SH-SY5Y (cell line): ENCODE data around the gene ALDH1B1.

Experiments used
- GATA2 ChIP-seq: IDR thresholded peaks from 2 replicates; pipeline ENCODE4 v1.6.1; 2011; ENCODE audit warnings: mild to moderate bottlenecking, low read depth, low read length
- GATA3 ChIP-seq: IDR thresholded peaks from 2 replicates; pipeline ENCODE4 v1.6.1; 2011; ENCODE audit warnings: low read depth, mild to moderate bottlenecking, low read length, moderate library complexity

DNA sequence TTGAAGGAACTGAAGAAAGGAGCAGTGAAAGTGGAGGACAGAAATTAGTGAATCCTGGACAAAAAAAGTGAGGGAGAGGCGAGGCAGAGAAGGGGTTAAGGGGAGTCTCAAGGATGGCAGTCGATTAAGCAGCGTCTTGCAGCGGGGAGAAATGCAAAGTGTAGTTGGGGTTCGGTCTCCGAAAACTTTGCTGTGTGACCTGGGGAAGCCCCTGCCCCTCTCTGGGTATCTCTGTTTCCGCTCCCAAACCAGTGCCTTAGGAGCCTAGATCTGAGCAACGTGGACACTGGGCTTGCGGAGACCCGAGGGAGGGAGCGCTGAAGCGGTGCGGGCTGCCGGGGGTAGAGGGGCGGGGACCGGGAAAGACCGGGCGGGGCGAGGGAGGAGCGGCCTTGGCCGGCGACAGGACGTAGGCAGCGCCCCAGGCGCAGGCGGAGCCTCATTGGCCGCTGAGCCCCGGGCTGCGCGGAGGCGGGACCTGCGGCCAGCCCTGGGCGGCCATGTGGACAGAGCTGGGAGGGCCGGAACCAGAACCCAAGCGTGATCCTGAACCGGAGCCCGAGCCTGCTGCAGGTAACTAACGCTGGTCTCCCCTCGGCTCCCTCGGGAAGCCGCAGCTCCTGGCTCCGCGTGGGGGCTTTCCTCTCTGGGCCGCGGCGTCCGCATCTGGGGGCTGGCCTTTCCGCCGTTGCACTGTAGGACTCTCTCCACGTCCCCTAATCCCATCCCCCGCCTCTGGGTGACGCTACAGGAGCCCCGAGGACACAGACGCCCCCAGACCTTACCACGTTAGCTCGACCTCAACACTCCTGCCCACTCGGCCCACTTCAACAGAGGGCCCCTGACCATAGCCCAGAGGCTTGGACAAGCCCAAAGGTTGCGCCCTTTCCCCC, at the start of gene ALDH1B1:
- TF ChIP-seq GATA2 = no peak
- TF ChIP-seq GATA3 = no peak
